ENCODE results near the gene POP4.

DNA sequence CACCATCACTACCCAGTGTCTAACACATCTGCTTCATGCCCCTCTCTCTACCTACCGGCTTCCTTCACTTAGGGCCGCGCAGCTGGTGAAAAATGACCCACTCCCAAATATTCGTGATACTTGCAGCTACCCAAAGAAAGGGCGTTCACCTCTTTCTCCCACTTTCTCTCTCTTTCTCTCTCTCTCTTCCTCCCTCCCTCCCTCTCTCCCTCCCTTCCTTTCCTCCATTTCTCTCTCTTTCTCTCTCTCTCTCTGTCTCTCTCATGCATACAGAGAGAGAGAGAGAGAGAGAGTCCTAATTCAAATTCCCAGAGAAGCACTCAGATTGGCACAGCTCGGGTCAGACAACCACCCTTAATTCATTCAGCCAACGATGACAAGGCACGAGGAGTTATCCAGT lies 27.7 kb upstream of the POP4 start:
- TF ChIP-seq KHSRP (IDR thresholded peaks at IDR 0.05) (no peak), NFIX (CRISPR knock-in tag; IDR thresholded peaks at IDR 0.05; ENCODE audit: low read depth) (no peak), BDP1 (IDR thresholded peaks at IDR 0.05; ENCODE audit: insufficient read depth, insufficient read length) (no peak), ILK (tag; IDR thresholded peaks at IDR 0.05; ENCODE audit: borderline replicate concordance, low read depth) (no peak), YY1 (IDR thresholded peaks at IDR 0.05; ENCODE audit: borderline replicate concordance in 1 of 3, control insufficient read depth in 1 of 3, extremely low read depth in 1 of 3, insufficient read depth in 3 of 3, insufficient read length in 1 of 3, insufficient replicate concordance in 2 of 3, low read depth in 1 of 3, low read length in 2 of 3) (no peak), POLR2AphosphoS5 (IDR thresholded peaks at IDR 0.05; ENCODE audit: control insufficient read depth, insufficient read depth, low read depth, low read length) (no peak), MEIS2 (IDR thresholded peaks at IDR 0.05; ENCODE audit: partially characterized antibody) (no peak)

Measured in K562 (cell line).